Sciatic nerve (tissue), 2 donors: Measurements from ENCODE around the gene NRAP. TPM values are rescaled to one million over a fixed set of nuclear protein-coding genes. Genes with fewer than 3 reads are reported as not detected.

Source experiments
- ATAC-seq: fragments of 200-7000 bp; cut with Tn5 transposase; one replicate; pipeline ENCODE4 v1.9.1; 2020; ENCODE audit warnings: mild to moderate bottlenecking, moderate library complexity
- DNase-seq: peaks from one replicate; pipeline ENCODE4 v3.0.0-alpha.2; 2020; ENCODE audit warnings: low spot score
- intact Hi-C: fragments of 100-400 bp; cut with DNase I; formaldehyde crosslinking; loops from one replicate; pipeline ENCODE4 v1.14.2; 2022
- total RNA-seq: library from RNA; stranded (reverse); fragmentation: NEBNext Ultra II Directional; extraction: Animal tissue kit (Norgen Biotek cat#: 25700); gene quantifications from one replicate; pipeline ENCODE4 v1.2.1, GENCODE V29; 2021
- donor health status: DM: no; HTN: no; CAD: no.
- donor health status: DM: no; HTN: no; CAD: no.

Gene NRAP
- total RNA-seq, 1 donor from 2014 or later = not detected

- no peak for ATAC-seq
- DNase-seq = no peak
- intact Hi-C loops = no loop called here
Measured at GRCh38 chr10:113549856-113550255, 114.0 kb downstream of the NRAP start.

GRCh38 chr10:113547426-113547825 is 116.4 kb downstream of the NRAP start:
- DNase-seq (no peak), ATAC-seq (no peak)
- intact Hi-C loops = no loop called here

GRCh38 chr10:113544392-113544791 is 119.4 kb downstream of the NRAP start:
- ATAC-seq (no peak), DNase-seq (no peak)
- intact Hi-C loops = no loop called here

GRCh38 chr10:113543107-113543955 is 120.5 kb downstream of the NRAP start:
- intact Hi-C loops = no loop called here
- DNase-seq (no peak), ATAC-seq (no peak)

GRCh38 chr10:113541549-113541927 is 122.3 kb downstream of the NRAP start:
- DNase-seq (no peak), ATAC-seq (no peak)
- intact Hi-C loops = no loop called here

- no peak for DNase-seq
- no peak for ATAC-seq
- intact Hi-C loops = no loop called here
Measured at GRCh38 chr10:113540845-113541548, 122.8 kb downstream of the NRAP start.

GRCh38 chr10:113539789-113540188 is 124.1 kb downstream of the NRAP start:
- no peak for ATAC-seq
- no peak for DNase-seq
- intact Hi-C loops = no loop called here

Other genes starting within 250 kb of the NRAP start
- not detected for gene HABP2, start 111.0 kb downstream of the NRAP start, total RNA-seq
- 18.3 TPM for gene CASP7, start 15.9 kb upstream of the NRAP start, total RNA-seq
- gene PLEKHS1, start 87.6 kb upstream of the NRAP start, total RNA-seq = 0.22 TPM
- 4.1 TPM for gene DCLRE1A, start 190.0 kb upstream of the NRAP start, total RNA-seq
- gene NHLRC2, start 190.6 kb upstream of the NRAP start, total RNA-seq = 51.6 TPM